Testis (tissue), 2 donors: ENCODE measurements around the gene MED13.

Experiments used
- CTCF ChIP-seq, 3 experiments: fragments of 450-650 bp in 2 of 3; fragments of 200-600 bp in 1 of 3; sonication (generic) in 1 of 3; IDR thresholded peaks; one replicate each; pipeline ENCODE4 v1.5.1; 2016 to 2019; ENCODE audit warnings: antibody characterized with exemption in 3 of 3, mild to moderate bottlenecking in 2 of 3, moderate library complexity in 1 of 3
- POLR2A ChIP-seq: fragments of 450-650 bp; IDR thresholded peaks from one replicate; pipeline ENCODE4 v1.6.1; 2017; ENCODE audit warnings: antibody characterized with exemption, mild to moderate bottlenecking, moderate library complexity

GRCh38 chr17:62083651-62084050, 18.6 kb upstream of the MED13 start:
- TF ChIP-seq POLR2A (no peak), CTCF (IDR thresholded peaks at IDR 0.05) (no peak)
